LNCAP (cell line): ENCODE measurements around the gene DLGAP1.

ENCODE experiments used
- CTCF ChIP-seq: fragments of 450-650 bp; IDR thresholded peaks from 2 replicates; pipeline ENCODE4 v1.5.1; 2017; ENCODE audit warnings: mild to moderate bottlenecking

DLGAP1 gene

GRCh38 chr18:4309227-4309626 lies 145.9 kb downstream of the DLGAP1 start:
- no peak for TF ChIP-seq CTCF

GRCh38 chr18:4308576-4308975 lies 146.5 kb downstream of the DLGAP1 start:
- no peak for TF ChIP-seq CTCF

- TF ChIP-seq CTCF = no peak
Observed at GRCh38 chr18:4299395-4299794, 155.7 kb downstream of the DLGAP1 start.

- no peak for TF ChIP-seq CTCF
Observed at GRCh38 chr18:4293337-4293736, 161.8 kb downstream of the DLGAP1 start.

GRCh38 chr18:4292696-4293095 lies 162.4 kb downstream of the DLGAP1 start:
- no peak for TF ChIP-seq CTCF

- TF ChIP-seq CTCF = no peak
Observed at GRCh38 chr18:4286256-4286655, 168.9 kb downstream of the DLGAP1 start.

- TF ChIP-seq CTCF = no peak
Observed at GRCh38 chr18:4285525-4285924, 169.6 kb downstream of the DLGAP1 start.

GRCh38 chr18:4284528-4284927 lies 170.6 kb downstream of the DLGAP1 start:
- TF ChIP-seq CTCF = no peak
